GM10266 (cell line): Measurements from ENCODE around the gene ANXA11.
A peak's percentile ranks its signal among the peaks of the same experiment; 100 is the strongest.

Experiments
- DNase-seq: peaks from one replicate; pipeline ENCODE4 v3.0.0; 2012; ENCODE audit errors: extremely low spot score
- TF ChIP-seq, protein P1 (sequence below): IDR thresholded peaks from 2 replicates; pipeline ENCODE4 v1.5.1; 2012; ENCODE audit warnings: mild to moderate bottlenecking, low read depth; ENCODE audit not compliant: control insufficient read depth, insufficient read depth; ENCODE audit errors: missing control alignments

Gene ANXA11

DNA sequence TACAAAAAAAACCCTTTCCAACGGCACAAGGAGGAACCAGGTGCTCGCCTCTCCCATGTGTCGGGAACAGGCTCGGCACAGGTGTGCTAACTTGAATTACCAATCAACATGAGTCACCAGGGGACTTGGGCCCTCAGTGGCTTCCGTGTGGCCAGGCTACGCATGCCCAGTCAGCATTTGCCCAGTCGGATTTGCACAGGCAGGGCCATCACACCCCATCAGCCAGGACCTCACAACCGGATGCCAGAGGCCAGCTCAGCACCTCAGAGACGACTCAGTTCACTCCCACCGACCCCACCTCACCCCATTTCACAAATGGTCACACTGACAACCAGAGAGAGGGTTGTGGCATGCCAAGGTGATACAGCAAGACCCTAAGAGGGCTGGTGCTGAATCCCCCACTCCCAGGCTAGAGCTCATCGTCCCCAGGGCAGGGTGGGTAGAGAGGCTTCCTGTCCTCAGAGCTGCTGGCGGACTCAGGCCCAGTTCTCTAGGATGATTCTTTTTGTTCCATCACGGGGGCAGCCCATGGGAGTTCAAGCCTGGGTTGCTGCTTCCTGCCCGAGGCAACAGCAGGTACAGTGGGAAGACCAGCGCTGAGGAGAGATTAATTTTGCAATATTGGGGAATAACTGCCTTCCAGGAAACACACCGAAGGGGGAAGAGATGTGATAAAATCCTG is 13.6 kb downstream of the ANXA11 start:
- DNase-seq = no peak
- TF ChIP-seq, protein P1, sequence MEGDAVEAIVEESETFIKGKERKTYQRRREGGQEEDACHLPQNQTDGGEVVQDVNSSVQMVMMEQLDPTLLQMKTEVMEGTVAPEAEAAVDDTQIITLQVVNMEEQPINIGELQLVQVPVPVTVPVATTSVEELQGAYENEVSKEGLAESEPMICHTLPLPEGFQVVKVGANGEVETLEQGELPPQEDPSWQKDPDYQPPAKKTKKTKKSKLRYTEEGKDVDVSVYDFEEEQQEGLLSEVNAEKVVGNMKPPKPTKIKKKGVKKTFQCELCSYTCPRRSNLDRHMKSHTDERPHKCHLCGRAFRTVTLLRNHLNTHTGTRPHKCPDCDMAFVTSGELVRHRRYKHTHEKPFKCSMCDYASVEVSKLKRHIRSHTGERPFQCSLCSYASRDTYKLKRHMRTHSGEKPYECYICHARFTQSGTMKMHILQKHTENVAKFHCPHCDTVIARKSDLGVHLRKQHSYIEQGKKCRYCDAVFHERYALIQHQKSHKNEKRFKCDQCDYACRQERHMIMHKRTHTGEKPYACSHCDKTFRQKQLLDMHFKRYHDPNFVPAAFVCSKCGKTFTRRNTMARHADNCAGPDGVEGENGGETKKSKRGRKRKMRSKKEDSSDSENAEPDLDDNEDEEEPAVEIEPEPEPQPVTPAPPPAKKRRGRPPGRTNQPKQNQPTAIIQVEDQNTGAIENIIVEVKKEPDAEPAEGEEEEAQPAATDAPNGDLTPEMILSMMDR = no peak

- DNase-seq = no peak
- TF ChIP-seq, protein P1 = no peak
These were observed 16.6 kb downstream of the ANXA11 start for GRCh38 chr10:80188713-80189112.

- TF ChIP-seq, protein P1 = no peak
- peak; percentile 65 for DNase-seq
These were observed 17.6 kb downstream of the ANXA11 start for GRCh38 chr10:80187465-80188409.

- TF ChIP-seq, protein P1 = no peak
- no peak for DNase-seq
These were observed 18.3 kb downstream of the ANXA11 start for GRCh38 chr10:80187060-80187459.

- DNase-seq = no peak
- TF ChIP-seq, protein P1 = no peak
These were observed 18.8 kb downstream of the ANXA11 start for GRCh38 chr10:80186364-80187012.

GRCh38 chr10:80185578-80186299 is 19.6 kb downstream of the ANXA11 start:
- TF ChIP-seq, protein P1 = no peak
- no peak for DNase-seq
